Activated effector memory CD4-positive, alpha-beta T cell treated with anti-CD3 and anti-CD28 coated beads, Interleukin-2, amount 50 U/mL, for 16 hours (primary cell): ENCODE measurements around the gene RNF168.
"Not testable (repeated sequence)": the region's sequence is repeated elsewhere in the genome, so short reads cannot be mapped to it uniquely, and the experiment has no call there.

Source experiments
- DNase-seq: peaks from one replicate; pipeline ENCODE4 v3.0.0-alpha.2; 2020

RNF168 gene

GRCh38 chr3:196503196-196504076 is at the start of gene RNF168:
RNF168 (minus strand) TSS chr3:196503768; CDS start chr3:196503173, 595 bp downstream.
- peak; percentile 97 for DNase-seq

GRCh38 chr3:196552253-196552652 is 48.7 kb upstream of the RNF168 start:
- DNase-seq: no peak

GRCh38 chr3:196550172-196550571 is 46.6 kb upstream of the RNF168 start:
- not testable (repeated sequence) for DNase-seq

- not testable (repeated sequence) for DNase-seq
Measured at GRCh38 chr3:196549312-196549711, 45.7 kb upstream of the RNF168 start.

- no peak for DNase-seq
Measured at GRCh38 chr3:196547067-196547466, 43.5 kb upstream of the RNF168 start.

- DNase-seq: no peak
Measured at GRCh38 chr3:196546537-196546936, 43.0 kb upstream of the RNF168 start.

GRCh38 chr3:196544491-196544992 is 41.0 kb upstream of the RNF168 start:
- DNase-seq: no peak

GRCh38 chr3:196541684-196542445 is 38.3 kb upstream of the RNF168 start:
- DNase-seq: no peak

- peak; percentile 90 for DNase-seq
Measured at GRCh38 chr3:196537319-196537984, 33.9 kb upstream of the RNF168 start.

- no peak for DNase-seq
Measured at GRCh38 chr3:196533260-196533681, 29.7 kb upstream of the RNF168 start.

GRCh38 chr3:196531418-196531817 is 27.9 kb upstream of the RNF168 start:
- DNase-seq: no peak

- peak; percentile 95 for DNase-seq
Measured at GRCh38 chr3:196528639-196529233, 25.2 kb upstream of the RNF168 start.

GRCh38 chr3:196525141-196525540 is 21.6 kb upstream of the RNF168 start:
- DNase-seq: no peak

GRCh38 chr3:196524527-196524926 is 21.0 kb upstream of the RNF168 start:
- DNase-seq: no peak

- DNase-seq: no peak
Measured at GRCh38 chr3:196523841-196524240, 20.3 kb upstream of the RNF168 start.

- not testable (repeated sequence) for DNase-seq
Measured at GRCh38 chr3:196521291-196521690, 17.7 kb upstream of the RNF168 start.

- DNase-seq: no peak
Measured at GRCh38 chr3:196519718-196520082, 16.1 kb upstream of the RNF168 start.

GRCh38 chr3:196518966-196519717 is 15.6 kb upstream of the RNF168 start:
- peak; percentile 83 for DNase-seq

GRCh38 chr3:196517919-196518318 is 14.4 kb upstream of the RNF168 start:
- no peak for DNase-seq

GRCh38 chr3:196517162-196517800 is 13.7 kb upstream of the RNF168 start:
- DNase-seq: no peak

GRCh38 chr3:196514913-196515621 is 11.5 kb upstream of the RNF168 start, which contains the start of gene SMCO1:
SMCO1 (minus strand) TSS chr3:196515346; CDS start chr3:196515209, 137 bp downstream.
- DNase-seq: no peak
